Gastrocnemius medialis (tissue), 4 donors: ENCODE results near the gene SNX1. TPM values are rescaled to one million over a fixed set of nuclear protein-coding genes. Genes with fewer than 3 reads are reported as not detected.
"Not testable (repeated sequence)": the region's sequence is repeated elsewhere in the genome, so short reads cannot be mapped to it uniquely, and the experiment has no call there.

Experiments used
- ATAC-seq, 2 donors: fragments of 150-250 bp; one replicate each; pipeline ENCODE4 v1.9.1; 2016
- DNase-seq, 2 donors: peaks; one replicate each; pipeline ENCODE4 v3.0.0-alpha.2; 2019
- H3K27ac ChIP-seq, 4 donors: fragments of 200-600 bp; sonication (generic); 1 replicate in 1 of 4; 2 replicates in 3 of 4; pipeline ENCODE4 v1.5.1; 2016 to 2018; ENCODE audit warnings: mild to moderate bottlenecking in 2 of 4, moderate library complexity in 1 of 4
- H3K27me3 ChIP-seq, 3 donors: fragments of 200-600 bp; sonication (generic) in 2 of 3; 1 replicate in 1 of 3; 2 replicates in 2 of 3; pipeline versions ENCODE4 v1.5.1 to v1.6.0; 2016 to 2019; ENCODE audit warnings: mild to moderate bottlenecking in 1 of 3, moderate library complexity in 1 of 3
- H3K36me3 ChIP-seq, 2 donors: fragments of 200-600 bp; sonication (generic) in 1 of 2; one replicate each; pipeline ENCODE4 v1.5.1; 2017 to 2018
- H3K4me1 ChIP-seq, 2 donors: fragments of 200-600 bp; sonication (generic) in 1 of 2; one replicate each; pipeline ENCODE4 v1.5.1; 2016 to 2017; ENCODE audit warnings: mild to moderate bottlenecking in 2 of 2
- H3K4me3 ChIP-seq, 4 donors: fragments of 200-600 bp; sonication (generic) in 3 of 4; 1 replicate in 1 of 4; 2 replicates in 3 of 4; pipeline ENCODE4 v1.5.1; 2016 to 2019; ENCODE audit warnings: mild to moderate bottlenecking in 2 of 4
- H3K9me3 ChIP-seq, 3 donors: fragments of 200-600 bp; sonication (generic) in 2 of 3; 1 replicate in 1 of 3; 2 replicates in 2 of 3; pipeline ENCODE4 v1.5.1; 2016 to 2019
- POLR2A ChIP-seq, 2 donors: fragments of 450-650 bp; IDR thresholded peaks; one replicate each; pipeline ENCODE4 v1.6.1; 2017; ENCODE audit warnings: antibody characterized with exemption in 2 of 2, mild to moderate bottlenecking in 2 of 2, moderate library complexity in 2 of 2
- in situ Hi-C, 4 donors: fragments of 200-750 bp; cut with MboI; loops; one replicate each; pipeline versions ENCODE4 v1.15.0 to v1.8.0; 2017; ENCODE audit warnings: low sequenced_read_pairs in 4 of 4
- intact Hi-C: fragments of 100-400 bp; cut with DNase I; formaldehyde crosslinking; loops from one replicate; pipeline ENCODE4 v1.15.1; 2023; ENCODE audit warnings: low total_unique reads
- total RNA-seq, 4 donors: library from RNA; depleted of rRNA; stranded (reverse); fragments of >200 nt; gene quantifications; one replicate each; pipeline versions ENCODE4 v1.1.0 to v1.2.3, GENCODE V29; 2016
- TF ChIP-seq, protein P1 (sequence below), 5 experiments: fragments of 450-650 bp in 3 of 5; fragments of 200-600 bp in 2 of 5; sonication (generic) in 2 of 5; IDR thresholded peaks in 4 of 5; conservative IDR thresholded peaks in 1 of 5; 1 replicate in 4 of 5; 2 replicates in 1 of 5; pipeline ENCODE4 v1.5.1; 2016 to 2019; ENCODE audit warnings: antibody characterized with exemption in 5 of 5, mild to moderate bottlenecking in 3 of 5, moderate library complexity in 3 of 5

The SNX1 gene
- total RNA-seq, 4 donors from 2014 or later, result 26.7 to 39.3 (median 34.1) TPM

DNA sequence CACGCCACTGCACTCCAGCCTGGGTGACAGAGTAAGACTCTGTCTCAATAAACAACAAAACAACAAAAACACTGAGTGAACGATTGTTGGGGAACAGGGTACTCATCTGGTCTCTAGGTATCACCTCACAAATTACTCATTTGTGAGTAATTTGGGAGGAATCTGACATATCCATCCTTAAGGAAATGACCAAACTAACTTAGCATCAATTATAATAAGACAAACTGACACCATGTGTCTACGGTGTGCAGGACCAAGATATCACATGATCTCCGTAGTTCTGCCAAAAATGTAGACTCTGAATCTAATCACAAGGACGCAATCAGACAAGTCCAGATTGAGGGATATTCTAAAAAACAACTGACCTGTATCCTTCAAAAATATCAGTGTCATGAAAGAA is 37.5 kb upstream of the SNX1 start:
- in situ Hi-C loops (loop anchor here in 3 of 4 donors (10.0 to 25.0 kb wide), 3 partner anchors 113 to 446 kb away; no protein-coding TSS in a partner anchor), intact Hi-C loops (no loop called here)
- H3K9me3 ChIP-seq, result no peaks in the 10 kb centered on the region
- H3K36me3 ChIP-seq, result no peaks in the 10 kb centered on the region
- no peak overlapping the region for H3K27ac ChIP-seq
- no peaks in the 10 kb centered on the region for H3K27me3 ChIP-seq
- no peaks in the 10 kb centered on the region for H3K4me1 ChIP-seq
- no peak for TF ChIP-seq POLR2A (IDR thresholded peaks at IDR 0.05)
- TF ChIP-seq, protein P1, sequence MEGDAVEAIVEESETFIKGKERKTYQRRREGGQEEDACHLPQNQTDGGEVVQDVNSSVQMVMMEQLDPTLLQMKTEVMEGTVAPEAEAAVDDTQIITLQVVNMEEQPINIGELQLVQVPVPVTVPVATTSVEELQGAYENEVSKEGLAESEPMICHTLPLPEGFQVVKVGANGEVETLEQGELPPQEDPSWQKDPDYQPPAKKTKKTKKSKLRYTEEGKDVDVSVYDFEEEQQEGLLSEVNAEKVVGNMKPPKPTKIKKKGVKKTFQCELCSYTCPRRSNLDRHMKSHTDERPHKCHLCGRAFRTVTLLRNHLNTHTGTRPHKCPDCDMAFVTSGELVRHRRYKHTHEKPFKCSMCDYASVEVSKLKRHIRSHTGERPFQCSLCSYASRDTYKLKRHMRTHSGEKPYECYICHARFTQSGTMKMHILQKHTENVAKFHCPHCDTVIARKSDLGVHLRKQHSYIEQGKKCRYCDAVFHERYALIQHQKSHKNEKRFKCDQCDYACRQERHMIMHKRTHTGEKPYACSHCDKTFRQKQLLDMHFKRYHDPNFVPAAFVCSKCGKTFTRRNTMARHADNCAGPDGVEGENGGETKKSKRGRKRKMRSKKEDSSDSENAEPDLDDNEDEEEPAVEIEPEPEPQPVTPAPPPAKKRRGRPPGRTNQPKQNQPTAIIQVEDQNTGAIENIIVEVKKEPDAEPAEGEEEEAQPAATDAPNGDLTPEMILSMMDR (IDR thresholded peaks at IDR 0.05 in 4 of 5, conservative IDR thresholded peaks at IDR 0.05 in 1 of 5), result no peak
- DNase-seq (no peak), ATAC-seq (no peak)
- no peak overlapping the region for H3K4me3 ChIP-seq

DNA sequence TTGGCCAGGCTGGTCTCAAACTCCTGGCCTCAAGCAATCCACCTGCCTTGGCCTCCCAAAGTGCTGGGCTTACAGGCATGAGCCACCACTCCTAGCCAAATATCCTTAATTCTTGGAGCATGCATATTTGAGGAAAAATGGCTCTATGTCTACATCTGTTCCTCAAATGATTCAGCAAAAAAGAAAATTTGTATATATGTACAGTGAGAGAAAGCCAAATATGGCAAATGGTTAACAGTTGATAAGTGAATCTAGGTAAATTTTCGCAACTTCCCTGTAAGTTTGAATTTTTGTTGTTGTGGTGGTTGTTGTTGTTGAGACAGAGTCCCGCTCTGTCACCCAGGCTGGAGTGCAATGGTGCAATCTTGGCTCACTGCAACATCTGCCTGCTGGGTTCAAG is 36.7 kb upstream of the SNX1 start:
- H3K27ac ChIP-seq, H3K27me3 ChIP-seq, DNase-seq, H3K4me1 ChIP-seq, ATAC-seq, H3K9me3 ChIP-seq, H3K36me3 ChIP-seq, H3K4me3 ChIP-seq, intact Hi-C loops: not testable (repeated sequence)
- in situ Hi-C loops, result loop anchor here in 3 of 4 donors (10.0 to 25.0 kb wide), 3 partner anchors 114 to 447 kb away; no protein-coding TSS in a partner anchor

DNA sequence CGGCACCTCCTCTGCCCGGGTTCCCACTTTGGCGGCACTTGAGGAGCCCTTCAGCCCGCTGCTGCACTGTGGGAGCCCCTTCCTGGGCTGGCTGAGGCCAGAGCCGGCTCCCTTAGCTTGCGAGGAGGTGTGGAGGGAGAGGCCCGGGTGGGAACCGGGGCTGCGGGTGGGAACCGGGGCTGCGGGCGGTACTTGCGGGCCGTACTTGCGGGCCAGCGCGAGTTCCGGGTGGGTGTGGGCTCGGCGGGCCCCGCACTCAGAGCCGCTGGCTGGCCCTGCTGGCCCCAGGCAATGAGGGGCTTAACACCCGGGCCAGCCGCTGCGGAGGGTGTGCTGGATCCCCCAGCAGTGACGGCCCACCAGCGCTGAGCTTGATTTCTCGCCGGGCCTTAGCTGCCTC is 35.1 kb upstream of the SNX1 start:
- Histone ChIP-seq H3K27ac (no peak overlapping the region), H3K4me1 (no peaks in the 10 kb centered on the region), H3K27me3 (no peaks in the 10 kb centered on the region), H3K36me3 (no peaks in the 10 kb centered on the region), H3K9me3 (no peaks in the 10 kb centered on the region), H3K4me3 (no peak overlapping the region)
- TF ChIP-seq POLR2A (IDR thresholded peaks at IDR 0.05), result no peak
- TF ChIP-seq, protein P1 (IDR thresholded peaks at IDR 0.05 in 4 of 5, conservative IDR thresholded peaks at IDR 0.05 in 1 of 5), result no peak
- no peak for DNase-seq
- in situ Hi-C loops, result loop anchor here in 2 of 4 donors (25.0 kb wide), 2 partner anchors 173 to 448 kb away; no protein-coding TSS in a partner anchor
- ATAC-seq, result no peak
- intact Hi-C loops, result no loop called here

DNA sequence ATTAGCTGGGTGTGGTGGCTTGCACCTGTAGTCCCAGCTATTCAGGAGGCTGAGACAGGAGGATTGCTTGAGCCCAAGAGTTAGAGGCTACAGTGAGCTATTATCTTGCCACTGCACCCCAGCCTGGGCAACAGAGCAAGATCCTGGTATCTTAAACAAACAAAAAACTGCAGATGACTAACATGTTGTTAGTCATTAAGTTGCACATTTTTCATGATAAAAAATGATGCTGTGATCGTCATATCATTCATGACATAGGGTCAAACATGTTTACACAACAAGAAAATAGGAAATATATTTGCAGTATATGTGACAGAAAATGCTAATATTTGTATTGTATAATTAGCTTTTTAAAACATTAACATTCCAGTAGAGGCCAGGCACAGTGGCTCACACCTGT is 29.3 kb upstream of the SNX1 start:
- intact Hi-C loops (loop anchor here (5.0 kb wide), 2 partner anchors 124 to 464 kb away; no protein-coding TSS in a partner anchor), in situ Hi-C loops (loop anchor here (5.0 to 25.0 kb wide), 3 partner anchors 179 to 454 kb away; no protein-coding TSS in a partner anchor)
- peaks cover 15 to 23% of the 10 kb centered on the region in 2 donors for H3K4me1 ChIP-seq
- no peaks in the 10 kb centered on the region for H3K27me3 ChIP-seq
- no peaks in the 10 kb centered on the region for H3K9me3 ChIP-seq
- ATAC-seq (no peak), DNase-seq (no peak)
- H3K4me3 ChIP-seq, result no peak overlapping the region
- H3K36me3 ChIP-seq, result no peaks in the 10 kb centered on the region
- no peak overlapping the region for H3K27ac ChIP-seq
- no peak for TF ChIP-seq POLR2A (IDR thresholded peaks at IDR 0.05)
- TF ChIP-seq, protein P1 (IDR thresholded peaks at IDR 0.05 in 4 of 5, conservative IDR thresholded peaks at IDR 0.05 in 1 of 5), result no peak

DNA sequence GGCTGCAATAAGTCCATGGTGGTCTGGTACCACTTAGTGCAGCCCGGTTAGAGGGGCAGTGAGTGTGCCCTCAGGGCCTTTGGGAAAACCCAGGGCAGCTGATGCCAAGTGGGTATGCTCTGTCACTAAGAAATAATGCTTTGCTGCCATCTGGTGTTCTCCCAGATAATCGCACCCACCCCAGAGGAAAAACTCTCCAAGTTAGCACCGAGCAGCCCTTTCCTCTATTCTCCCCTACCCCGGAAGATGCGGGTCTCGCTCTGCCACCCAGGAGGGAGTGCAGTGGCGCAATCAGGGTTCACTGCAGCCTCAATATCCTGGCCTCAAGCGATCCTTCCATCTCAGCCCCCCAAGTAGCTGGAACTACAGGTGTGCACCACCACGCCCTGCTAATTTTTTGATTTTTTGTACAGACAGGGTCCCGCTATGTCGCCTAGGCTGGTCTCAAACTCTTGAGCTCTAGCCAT is 28.2 kb upstream of the SNX1 start:
- intact Hi-C loops, result loop anchor here (1.0 to 5.0 kb wide), 3 partner anchors 125 to 465 kb away; no protein-coding TSS in a partner anchor
- H3K36me3 ChIP-seq, result no peaks in the 10 kb centered on the region
- TF ChIP-seq, protein P1 (IDR thresholded peaks at IDR 0.05 in 4 of 5, conservative IDR thresholded peaks at IDR 0.05 in 1 of 5), result peak; percentile 78 to 93 (median 87)
- TF ChIP-seq POLR2A (IDR thresholded peaks at IDR 0.05), result no peak
- DNase-seq (peak; percentile 37 to 61), ATAC-seq (peak; percentile 11 to 19)
- peaks cover 22 to 34% of the 10 kb centered on the region in 2 donors for H3K4me1 ChIP-seq
- no peaks in the 10 kb centered on the region for H3K27me3 ChIP-seq
- H3K27ac ChIP-seq, result peak overlapping the region in 2 of 4 donors; percentile 4 to 94
- H3K4me3 ChIP-seq, result no peak overlapping the region
- in situ Hi-C loops, result loop anchor here (5.0 to 25.0 kb wide), 3 partner anchors 180 to 455 kb away; no protein-coding TSS in a partner anchor
- H3K9me3 ChIP-seq, result no peaks in the 10 kb centered on the region
